Activated CD8-positive, alpha-beta memory T cell treated with anti-CD3 and anti-CD28 coated beads, Interleukin-2, amount 50 U/mL, for 24 hours (primary cell): ENCODE results near the gene SAMD4A.

Source experiments
- DNase-seq: peaks from one replicate; pipeline ENCODE4 v3.0.0-alpha.2; 2020; ENCODE audit errors: extremely low read depth

SAMD4A gene

GRCh38 chr14:54805070-54805444 is 238.1 kb downstream of the SAMD4A start:
- DNase-seq, result no peak

- DNase-seq, result peak; percentile 44
These were observed 238.8 kb downstream of the SAMD4A start for GRCh38 chr14:54805445-54806322.

- no peak for DNase-seq
These were observed 239.7 kb downstream of the SAMD4A start for GRCh38 chr14:54806616-54807015.

GRCh38 chr14:54807428-54807827 is 240.5 kb downstream of the SAMD4A start:
- no peak for DNase-seq

GRCh38 chr14:54807881-54808280 is 241.0 kb downstream of the SAMD4A start:
- DNase-seq, result no peak

- DNase-seq, result no peak
These were observed 241.6 kb downstream of the SAMD4A start for GRCh38 chr14:54808326-54809161.

GRCh38 chr14:54809767-54810166 is 242.8 kb downstream of the SAMD4A start:
- DNase-seq, result no peak

- no peak for DNase-seq
These were observed 245.7 kb downstream of the SAMD4A start for GRCh38 chr14:54812617-54813016.

GRCh38 chr14:54813081-54813480 is 246.2 kb downstream of the SAMD4A start:
- no peak for DNase-seq

GRCh38 chr14:54814076-54814475 is 247.1 kb downstream of the SAMD4A start:
- no peak for DNase-seq

GRCh38 chr14:54815016-54815415 is 248.1 kb downstream of the SAMD4A start:
- no peak for DNase-seq

- no peak for DNase-seq
These were observed 248.6 kb downstream of the SAMD4A start for GRCh38 chr14:54815515-54815914.

GRCh38 chr14:54816450-54816849 is 249.5 kb downstream of the SAMD4A start:
- DNase-seq, result no peak

- DNase-seq, result no peak
These were observed 250.6 kb downstream of the SAMD4A start for GRCh38 chr14:54817506-54817905.

GRCh38 chr14:54818201-54819133 is 251.5 kb downstream of the SAMD4A start:
- no peak for DNase-seq

- DNase-seq, result no peak
These were observed 255.8 kb downstream of the SAMD4A start for GRCh38 chr14:54822685-54823084.

- DNase-seq, result no peak
These were observed 257.0 kb downstream of the SAMD4A start for GRCh38 chr14:54823757-54824549.

GRCh38 chr14:54828037-54828436 is 261.1 kb downstream of the SAMD4A start:
- no peak for DNase-seq

- DNase-seq, result no peak
These were observed 262.7 kb downstream of the SAMD4A start for GRCh38 chr14:54829486-54830224.

GRCh38 chr14:54830650-54831049 is 263.7 kb downstream of the SAMD4A start:
- DNase-seq, result no peak
